ENCODE results near the gene SLC15A3. TPM values are rescaled to one million over a fixed set of nuclear protein-coding genes. Genes with fewer than 3 reads are reported as not detected.

The SLC15A3 gene
- total RNA-seq, 1 experiment from 2014 or later: 10.2 TPM

- TF ChIP-seq, protein P1, sequence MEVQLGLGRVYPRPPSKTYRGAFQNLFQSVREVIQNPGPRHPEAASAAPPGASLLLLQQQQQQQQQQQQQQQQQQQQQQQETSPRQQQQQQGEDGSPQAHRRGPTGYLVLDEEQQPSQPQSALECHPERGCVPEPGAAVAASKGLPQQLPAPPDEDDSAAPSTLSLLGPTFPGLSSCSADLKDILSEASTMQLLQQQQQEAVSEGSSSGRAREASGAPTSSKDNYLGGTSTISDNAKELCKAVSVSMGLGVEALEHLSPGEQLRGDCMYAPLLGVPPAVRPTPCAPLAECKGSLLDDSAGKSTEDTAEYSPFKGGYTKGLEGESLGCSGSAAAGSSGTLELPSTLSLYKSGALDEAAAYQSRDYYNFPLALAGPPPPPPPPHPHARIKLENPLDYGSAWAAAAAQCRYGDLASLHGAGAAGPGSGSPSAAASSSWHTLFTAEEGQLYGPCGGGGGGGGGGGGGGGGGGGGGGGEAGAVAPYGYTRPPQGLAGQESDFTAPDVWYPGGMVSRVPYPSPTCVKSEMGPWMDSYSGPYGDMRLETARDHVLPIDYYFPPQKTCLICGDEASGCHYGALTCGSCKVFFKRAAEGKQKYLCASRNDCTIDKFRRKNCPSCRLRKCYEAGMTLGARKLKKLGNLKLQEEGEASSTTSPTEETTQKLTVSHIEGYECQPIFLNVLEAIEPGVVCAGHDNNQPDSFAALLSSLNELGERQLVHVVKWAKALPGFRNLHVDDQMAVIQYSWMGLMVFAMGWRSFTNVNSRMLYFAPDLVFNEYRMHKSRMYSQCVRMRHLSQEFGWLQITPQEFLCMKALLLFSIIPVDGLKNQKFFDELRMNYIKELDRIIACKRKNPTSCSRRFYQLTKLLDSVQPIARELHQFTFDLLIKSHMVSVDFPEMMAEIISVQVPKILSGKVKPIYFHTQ (CRISPR knock-in tag; IDR thresholded peaks at IDR 0.05): no peak
- no peak for TF ChIP-seq USF2 (CRISPR knock-in tag; IDR thresholded peaks at IDR 0.05)
These were observed 19.2 kb downstream of the SLC15A3 start (continued) for GRCh38 chr11:60932605-60933356.

GRCh38 chr11:60931917-60932316 is 20.1 kb downstream of the SLC15A3 start:
- Mint-ChIP-seq H3K4me3 (no peak overlapping the region), H3K36me3 (peaks cover 20% of the 10 kb centered on the region), H3K4me1 (no peaks in the 10 kb centered on the region), H3K27me3 (ENCODE audit: low read depth) (no peaks in the 10 kb centered on the region), H3K27ac (no peak overlapping the region), H3K9me3 (no peaks in the 10 kb centered on the region)
- DNase-seq (ENCODE audit: low spot score) (no peak), ATAC-seq (no peak)
- TF ChIP-seq, protein P1 (CRISPR knock-in tag; IDR thresholded peaks at IDR 0.05): no peak
- TF ChIP-seq ZNF671 (CRISPR knock-in tag; IDR thresholded peaks at IDR 0.05): no peak
- ChIA-PET CTCF (interaction anchor here (0.8 to 1.4 kb wide), 2 partner anchors 32 to 38 kb away, joined by 3 to 4 read pairs; no protein-coding TSS in a partner anchor), POLR2A (no interaction called here)

GRCh38 chr11:60930394-60930793 is 21.6 kb downstream of the SLC15A3 start:
- ChIA-PET POLR2A (no interaction called here), CTCF (no interaction called here)
- H3K27ac Mint-ChIP-seq: no peak overlapping the region
- DNase-seq (ENCODE audit: low spot score): no peak
- no peaks in the 10 kb centered on the region for H3K9me3 Mint-ChIP-seq
- peaks cover 10% of the 10 kb centered on the region for H3K4me1 Mint-ChIP-seq
- no peak overlapping the region for H3K4me3 Mint-ChIP-seq
- no peak for ATAC-seq
- H3K27me3 Mint-ChIP-seq (ENCODE audit: low read depth): no peaks in the 10 kb centered on the region
- H3K36me3 Mint-ChIP-seq: peaks cover 17% of the 10 kb centered on the region
- TF ChIP-seq ZNF138 (CRISPR knock-in tag; conservative IDR thresholded peaks at IDR 0.05) (no peak), RORB (CRISPR knock-in tag; IDR thresholded peaks at IDR 0.05) (no peak), GABPB1 (CRISPR knock-in tag; IDR thresholded peaks at IDR 0.05) (no peak), ZNF121 (CRISPR knock-in tag; IDR thresholded peaks at IDR 0.05) (no peak), CREM (CRISPR knock-in tag; IDR thresholded peaks at IDR 0.05) (no peak), ZNF416 (CRISPR knock-in tag; IDR thresholded peaks at IDR 0.05) (no peak), ZNF532 (CRISPR knock-in tag; IDR thresholded peaks at IDR 0.05; ENCODE audit: borderline replicate concordance) (no peak), ESRRA (CRISPR knock-in tag; IDR thresholded peaks at IDR 0.05; ENCODE audit: borderline replicate concordance) (no peak), ZSCAN18 (CRISPR knock-in tag; IDR thresholded peaks at IDR 0.05) (no peak), OVOL2 (CRISPR knock-in tag; IDR thresholded peaks at IDR 0.05; ENCODE audit: borderline replicate concordance) (no peak), E2F5 (CRISPR knock-in tag; IDR thresholded peaks at IDR 0.05) (no peak), NFATC4 (CRISPR knock-in tag; IDR thresholded peaks at IDR 0.05) (no peak), ETV6 (CRISPR knock-in tag; IDR thresholded peaks at IDR 0.05) (no peak), ZNF232 (CRISPR knock-in tag; IDR thresholded peaks at IDR 0.05) (no peak), FOXK1 (CRISPR knock-in tag; IDR thresholded peaks at IDR 0.05) (no peak)
